NCI-H82 treated with DMSO at 0.1 percent for 48 hours (cell line): ENCODE results near the gene STX3.
"Not testable (repeated sequence)": the region's sequence is repeated elsewhere in the genome, so short reads cannot be mapped to it uniquely, and the experiment has no call there.

Experiments used
- DNase-seq: peaks from one replicate; lab custom pipeline; 2025; ENCODE audit not compliant: unreplicated experiment; lab: John Stamatoyannopoulos, UW

STX3 gene

DNA sequence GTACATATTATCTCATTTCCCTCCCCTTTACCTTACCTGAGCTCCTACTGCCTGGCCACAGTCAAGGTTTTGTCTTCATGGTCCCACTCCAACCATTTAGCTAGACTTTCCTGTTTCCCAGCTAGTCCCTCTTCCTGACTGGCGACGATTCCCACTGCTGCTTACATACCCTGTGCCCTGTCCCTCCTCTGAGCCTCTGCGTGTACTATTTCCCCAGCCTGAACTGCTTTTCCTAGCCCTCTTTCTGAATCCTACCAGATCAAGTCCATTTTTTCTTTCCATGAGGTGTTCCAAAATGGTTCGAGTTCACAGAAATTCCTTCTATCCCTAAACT, 32.0 kb downstream of the STX3 start:
- no peak for DNase-seq

DNA sequence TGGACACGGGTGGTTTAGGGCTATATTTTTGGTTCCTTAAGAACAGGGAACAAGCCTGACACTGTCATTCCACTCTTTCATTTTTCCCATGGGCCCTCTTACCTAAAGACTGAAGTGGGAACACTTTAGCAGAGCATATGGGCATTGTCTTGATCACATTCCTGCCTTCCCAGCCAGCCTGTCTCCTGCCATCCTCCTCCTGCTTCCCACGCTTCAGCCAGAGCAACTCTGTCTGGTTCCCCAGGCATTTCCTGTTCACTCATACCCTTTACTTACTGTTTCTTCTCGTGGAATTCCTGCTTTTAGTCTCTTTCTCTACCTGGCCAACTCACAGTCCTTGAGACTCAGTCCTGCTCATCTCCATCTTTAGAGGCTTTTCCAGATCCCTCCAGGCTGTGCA, 32.6 kb downstream of the STX3 start:
- no peak for DNase-seq

GRCh38 chr11:59791639-59792038, 36.5 kb downstream of the STX3 start:
- no peak for DNase-seq

- no peak for DNase-seq
Observed at GRCh38 chr11:59792507-59792906, 37.3 kb downstream of the STX3 start.

DNA sequence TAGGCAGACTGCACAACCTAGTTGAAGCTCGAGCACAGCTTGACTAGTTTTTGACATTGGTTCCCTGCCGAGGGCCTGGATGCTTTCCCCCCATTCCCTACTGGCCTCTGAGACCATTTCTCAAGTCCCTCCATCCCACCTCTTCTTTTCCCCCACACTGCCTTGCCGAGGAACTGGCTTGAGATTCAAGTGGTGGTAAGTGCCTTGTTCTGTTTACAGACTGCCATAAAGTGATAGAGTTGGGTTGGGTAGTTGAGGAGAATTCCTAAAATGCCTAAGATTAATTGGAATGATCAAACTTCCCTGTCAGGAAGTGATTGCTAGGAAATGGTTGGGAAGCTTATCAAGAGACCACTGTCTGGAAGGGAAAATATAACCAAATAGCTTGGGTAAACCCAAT, 39.2 kb downstream of the STX3 start:
- no peak for DNase-seq

- DNase-seq = no peak
Observed at GRCh38 chr11:59800390-59801025, 45.3 kb downstream of the STX3 start.

GRCh38 chr11:59801160-59801706, 46.1 kb downstream of the STX3 start:
- no peak for DNase-seq

DNA sequence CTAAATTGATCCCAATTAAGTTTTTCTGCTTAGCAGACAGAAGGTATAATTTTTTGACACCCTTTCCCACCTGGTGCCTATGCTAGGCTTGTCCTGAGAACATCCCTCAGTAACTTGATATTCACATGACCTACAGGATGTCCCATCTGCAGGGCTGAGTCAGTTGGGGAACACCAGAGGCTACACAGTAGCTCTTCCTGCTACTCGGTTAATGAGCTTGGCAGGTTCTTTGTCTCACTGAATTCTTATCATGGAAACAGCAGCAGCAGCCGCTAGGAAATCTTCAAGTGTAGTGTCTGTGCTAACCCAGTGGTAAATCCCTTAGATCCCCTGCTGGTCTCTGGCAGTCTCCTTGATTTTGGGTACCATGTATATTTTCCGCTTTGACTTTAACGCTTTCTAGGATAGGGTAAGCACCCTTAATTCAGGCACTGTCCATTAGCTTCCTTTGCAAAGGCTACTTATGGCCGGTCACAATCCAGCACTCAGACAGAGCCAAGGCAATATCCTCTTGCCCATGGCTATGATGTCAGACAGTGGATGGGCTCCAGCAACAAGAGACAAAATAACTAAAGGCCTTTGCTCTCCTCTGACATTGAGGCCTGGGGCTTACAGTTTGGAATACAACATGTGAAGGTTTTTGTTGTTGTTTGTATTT, 46.9 kb downstream of the STX3 start:
- peak; percentile 6 for DNase-seq

DNA sequence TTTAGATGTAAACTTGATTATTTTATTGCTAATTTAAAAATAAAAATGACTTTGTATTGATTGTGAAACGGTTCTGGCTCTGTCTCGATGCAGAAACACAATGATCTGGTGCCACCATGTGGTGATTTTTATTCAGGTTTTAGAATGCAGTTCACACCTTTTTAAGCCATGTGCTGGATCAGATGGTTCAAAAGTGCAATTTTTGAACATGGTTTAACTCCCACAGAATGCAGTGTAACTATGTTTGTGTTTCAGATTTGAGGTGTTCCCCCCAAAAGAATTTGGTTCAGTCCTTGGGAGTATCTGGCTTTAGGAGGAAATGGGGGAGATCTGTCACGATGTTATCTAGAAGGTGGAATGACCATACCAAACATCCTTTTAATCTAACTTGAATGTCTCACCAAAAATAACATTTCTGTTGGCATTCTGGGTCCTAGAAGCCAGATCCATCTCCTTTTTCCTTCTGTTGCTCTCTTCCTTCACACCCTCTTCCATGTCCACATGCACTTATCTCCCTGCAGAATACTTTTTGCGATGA, 47.5 kb downstream of the STX3 start:
- peak; percentile 6 for DNase-seq

DNA sequence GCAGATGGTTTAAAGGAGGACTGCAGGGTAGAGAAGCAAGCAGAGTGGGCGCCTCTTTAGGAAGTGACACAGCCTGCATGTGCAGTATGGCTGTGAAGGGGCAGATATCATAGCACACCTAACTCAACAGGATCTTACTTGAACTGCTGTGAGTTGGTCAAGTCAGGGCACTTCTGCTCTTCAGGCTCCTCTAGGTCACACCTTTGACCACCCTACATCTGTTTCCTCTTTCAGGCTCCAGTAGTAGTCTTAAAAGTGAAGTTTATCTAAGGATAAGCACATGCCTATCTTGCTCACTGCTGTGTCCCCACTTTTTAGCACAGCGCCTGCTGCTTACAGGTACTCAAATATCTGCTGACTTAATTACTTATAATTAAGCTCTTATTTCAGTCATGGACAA, 48.9 kb downstream of the STX3 start:
- DNase-seq = no peak

GRCh38 chr11:59807047-59807610, 52.0 kb downstream of the STX3 start:
- no peak for DNase-seq

DNA sequence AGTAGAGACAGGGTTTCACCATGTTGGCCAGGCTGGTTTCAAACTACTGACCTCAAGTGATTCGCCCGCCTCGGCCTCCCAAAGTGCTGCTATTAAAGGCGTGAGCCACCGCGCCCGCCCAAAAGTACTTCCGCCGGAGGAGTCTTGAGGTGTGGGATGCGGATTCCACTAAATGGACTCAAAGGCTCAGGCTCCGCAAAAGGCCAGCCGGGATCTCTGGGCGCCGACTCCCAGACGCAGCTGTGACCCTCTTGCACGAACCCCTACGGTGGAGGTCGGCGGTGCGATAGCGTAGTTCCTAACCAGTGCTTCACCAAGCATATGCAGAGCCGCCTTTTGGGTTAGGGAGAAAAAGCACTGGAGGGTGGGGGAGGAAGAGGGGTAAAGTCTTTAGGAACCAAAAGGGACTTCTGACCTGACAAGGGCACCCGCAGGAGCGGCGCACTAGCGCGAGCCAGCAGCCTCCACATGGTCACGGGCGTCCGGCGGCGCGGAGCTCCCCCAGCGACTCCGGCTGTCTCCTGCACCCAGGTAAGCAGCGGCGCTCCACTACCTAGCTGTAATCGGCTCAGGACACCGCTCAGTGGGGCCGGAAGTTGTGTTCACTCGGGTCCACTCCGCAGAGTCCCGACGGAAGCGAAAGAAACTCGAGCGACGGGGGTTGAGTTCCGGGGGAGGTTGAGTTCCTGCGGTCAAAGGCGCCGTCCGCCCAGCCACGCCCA, 55.2 kb downstream of the STX3 start, which contains the start of gene MRPL16:
Gene MRPL16, minus strand, starts transcription at position 590 of the 722 bp plus-strand sequence. Its CDS starts 120 bp downstream, at position 470.
- peak; percentile 79 for DNase-seq

DNA sequence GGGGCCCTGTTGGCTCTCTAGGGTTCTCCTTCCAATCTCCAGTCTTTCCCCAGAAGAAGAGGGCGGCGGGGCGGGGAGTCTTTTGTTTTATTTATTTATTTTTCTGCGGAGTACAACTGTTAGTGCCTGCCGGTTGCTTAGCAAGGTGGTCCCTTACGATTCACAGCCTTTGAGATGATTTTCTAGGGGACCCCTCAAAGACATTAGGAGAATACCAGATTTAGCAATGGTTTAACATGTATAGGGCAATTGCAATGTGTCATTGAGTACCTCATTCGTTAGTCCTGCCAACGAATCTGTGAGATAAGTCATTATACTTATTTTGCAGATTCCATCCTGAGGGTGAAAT, 55.7 kb downstream of the STX3 start:
- no peak for DNase-seq

DNA sequence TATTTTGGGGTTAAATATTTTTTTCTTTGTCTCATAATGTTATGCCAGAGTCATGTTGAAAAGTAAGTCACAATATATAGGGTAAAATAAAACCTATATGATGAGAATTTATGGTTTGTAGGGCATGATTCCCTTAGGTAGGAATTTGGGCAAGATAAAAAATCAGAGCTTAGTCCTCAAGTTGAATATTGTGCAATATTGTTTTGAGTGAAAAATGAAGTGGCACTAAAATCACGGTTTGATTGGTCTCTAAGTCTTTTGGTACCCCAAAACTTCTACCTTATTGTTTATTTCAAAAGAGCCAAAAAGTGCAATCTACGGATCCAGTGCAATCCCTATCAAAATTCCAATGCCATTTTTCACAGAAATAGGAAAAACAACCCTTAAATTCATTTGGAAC, 57.0 kb downstream of the STX3 start:
- DNase-seq = no peak

GRCh38 chr11:59813364-59813763, 58.2 kb downstream of the STX3 start:
- DNase-seq = no peak

- DNase-seq = no peak
Observed at GRCh38 chr11:59814021-59814420, 58.8 kb downstream of the STX3 start.

GRCh38 chr11:59815754-59816153, 60.6 kb downstream of the STX3 start:
- DNase-seq = no peak

DNA sequence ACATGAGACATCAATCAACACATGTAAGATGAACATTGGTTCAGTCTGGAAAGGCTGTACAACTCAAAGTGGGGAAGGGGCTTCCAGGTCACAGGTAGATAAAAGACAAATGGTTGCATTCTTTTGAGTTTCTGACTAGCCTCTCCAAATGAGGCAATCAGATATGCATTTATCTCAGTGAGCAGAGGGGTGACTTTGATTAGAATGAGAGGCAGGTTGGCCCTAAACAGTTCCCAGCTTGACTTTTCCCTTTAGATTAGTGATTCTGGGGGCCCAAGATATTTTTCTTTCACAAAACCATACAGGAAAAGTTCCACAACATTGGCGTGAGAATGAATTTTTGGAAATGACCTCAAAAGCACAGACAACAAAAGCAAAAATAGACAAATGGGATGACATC, 61.3 kb downstream of the STX3 start:
- DNase-seq = not testable (repeated sequence)

DNA sequence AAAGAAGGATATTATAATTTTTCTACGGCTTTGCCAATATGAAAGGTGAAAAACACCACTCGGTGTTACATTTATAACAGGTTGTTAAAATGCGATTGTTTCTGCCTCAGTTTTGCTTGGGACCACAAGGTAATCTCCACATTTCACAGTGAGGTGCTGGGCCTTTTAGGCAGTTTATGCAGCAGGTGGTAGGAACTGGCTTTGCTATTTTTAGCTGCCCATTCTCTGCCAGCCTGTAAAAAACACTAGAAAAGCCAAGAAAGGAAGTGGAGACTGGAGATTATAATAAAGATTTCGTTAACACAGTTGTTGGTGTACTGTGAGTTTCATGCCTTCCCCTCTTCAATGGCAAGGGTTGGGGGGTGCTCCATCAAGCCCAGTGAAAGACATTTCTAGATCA, 63.4 kb downstream of the STX3 start:
- no peak for DNase-seq

GRCh38 chr11:59822989-59823566, 67.9 kb downstream of the STX3 start:
- peak; percentile 6 for DNase-seq

DNA sequence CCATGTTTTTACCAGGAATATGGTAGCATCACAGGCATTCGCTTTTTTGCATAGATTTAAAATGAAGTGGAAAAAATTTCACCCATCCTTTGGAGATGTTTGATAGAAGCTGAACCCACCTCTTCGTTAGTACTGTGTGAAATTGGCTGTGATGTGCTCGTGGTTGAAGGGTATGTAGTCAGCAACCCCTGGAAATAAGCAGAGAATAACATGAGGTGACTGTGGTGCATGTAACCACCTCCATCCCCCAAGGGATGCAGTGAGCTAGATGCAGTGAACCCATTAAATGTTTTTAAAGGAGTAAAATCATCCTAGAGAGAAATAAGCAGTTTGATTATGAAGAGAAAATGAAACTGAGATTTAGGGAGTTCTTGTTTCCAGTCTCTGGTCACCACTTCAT, 74.2 kb downstream of the STX3 start:
- DNase-seq = no peak
